GM15510 (cell line): ENCODE data around the gene PTPN3.

Experiments
- POLR2A ChIP-seq: IDR thresholded peaks from 3 replicates; pipeline ENCODE4 v1.6.1; 2011; ENCODE audit warnings: borderline replicate concordance; ENCODE audit not compliant: insufficient read length; ENCODE audit errors: extremely low read depth

Gene PTPN3

DNA sequence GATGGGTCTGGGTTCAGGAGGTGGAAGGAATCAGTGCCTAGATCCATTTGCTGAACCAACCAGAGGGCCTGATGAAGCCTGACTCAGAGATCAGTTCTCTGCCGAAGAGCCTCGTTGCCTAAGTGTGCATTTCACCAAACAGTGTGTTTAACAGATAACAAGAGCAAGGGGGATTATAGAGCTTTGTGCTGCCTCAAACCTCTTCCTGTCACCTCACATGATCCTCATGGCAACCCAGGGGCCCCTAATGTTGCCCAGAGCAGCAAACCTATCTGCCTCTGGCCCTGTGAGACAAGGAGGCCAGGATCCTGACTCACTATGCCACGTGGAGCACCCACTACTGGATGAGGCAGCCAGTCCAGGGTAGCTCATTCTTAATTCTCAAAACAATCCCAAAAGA, 110.9 kb downstream of the PTPN3 start:
- no peak for TF ChIP-seq POLR2A

DNA sequence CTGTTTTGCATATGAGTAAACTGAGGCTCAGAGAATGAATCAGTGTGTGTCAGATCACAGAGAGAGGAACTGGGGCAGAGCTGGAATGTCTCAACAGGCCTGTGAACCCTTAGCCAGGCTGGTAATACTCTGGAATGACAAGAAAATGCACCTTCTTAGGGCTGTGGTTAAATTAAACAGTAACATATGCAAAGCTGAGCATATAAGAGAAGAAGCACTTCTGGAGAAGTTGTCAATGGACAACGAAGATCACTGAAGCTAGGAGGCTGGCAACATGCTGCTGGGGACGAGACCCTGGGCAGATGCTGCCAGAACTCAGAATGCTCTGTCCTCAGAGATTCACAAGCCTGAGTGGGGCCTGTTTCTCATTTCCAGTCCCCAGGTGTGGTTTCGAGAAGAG, 112.6 kb downstream of the PTPN3 start:
- TF ChIP-seq POLR2A: no peak

DNA sequence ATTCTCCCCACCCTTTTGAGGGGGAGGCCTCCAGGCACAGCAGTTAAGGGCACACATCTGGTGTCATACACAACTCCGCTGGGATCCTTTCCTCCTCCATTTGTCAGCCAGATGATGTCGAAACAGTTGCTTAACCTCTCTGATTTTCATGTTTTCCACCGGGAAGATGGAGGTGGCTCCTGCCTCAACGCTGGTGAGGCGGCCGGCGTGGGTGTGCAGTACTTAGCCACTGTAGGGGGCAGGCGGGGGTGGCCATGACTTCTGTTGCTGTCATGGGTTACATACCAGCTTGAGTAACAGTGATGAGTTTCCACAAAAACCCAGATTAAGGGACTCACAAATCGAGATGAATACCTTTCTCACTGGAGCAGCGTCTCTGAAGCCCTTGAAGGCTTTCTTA, 114.2 kb downstream of the PTPN3 start:
- TF ChIP-seq POLR2A: no peak

DNA sequence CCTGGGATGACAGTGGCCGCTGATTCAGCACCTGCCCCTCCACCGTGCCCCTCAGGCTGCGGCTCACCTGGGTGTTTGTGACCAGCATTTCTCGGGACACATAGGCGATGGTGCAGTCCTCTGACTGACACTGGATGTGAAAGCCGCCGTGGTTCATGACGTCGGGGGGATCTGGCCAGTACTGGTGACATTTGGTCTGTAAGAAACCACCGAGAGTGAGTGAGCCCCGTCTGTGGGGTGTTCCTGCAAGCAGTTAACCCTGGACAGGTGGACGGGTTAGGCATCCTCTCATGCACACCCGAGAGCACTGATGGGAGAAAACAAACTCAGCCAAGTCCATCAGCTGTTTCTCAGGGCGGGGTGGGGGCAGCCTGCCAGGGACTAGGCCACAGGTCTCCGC, 114.8 kb downstream of the PTPN3 start:
- TF ChIP-seq POLR2A: no peak

DNA sequence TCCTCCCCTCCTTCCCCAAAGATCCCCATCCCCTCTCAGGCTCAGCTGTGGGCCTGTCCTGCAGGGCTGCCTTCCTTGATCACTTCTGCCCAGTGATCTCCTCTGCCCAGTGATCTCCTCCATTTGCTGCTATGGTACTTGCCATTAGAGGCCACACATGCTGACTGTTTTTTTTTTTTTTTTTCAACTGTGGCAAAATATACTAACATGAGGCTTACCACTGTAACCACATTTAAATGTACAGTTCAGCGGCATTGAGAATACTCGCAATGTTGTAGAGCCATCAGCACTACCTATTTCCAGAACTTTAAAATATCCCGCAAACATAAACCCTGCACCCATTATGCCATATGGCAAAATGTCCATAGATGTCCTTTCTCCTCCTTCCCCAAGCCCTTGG, 115.5 kb downstream of the PTPN3 start:
- TF ChIP-seq POLR2A: no peak

DNA sequence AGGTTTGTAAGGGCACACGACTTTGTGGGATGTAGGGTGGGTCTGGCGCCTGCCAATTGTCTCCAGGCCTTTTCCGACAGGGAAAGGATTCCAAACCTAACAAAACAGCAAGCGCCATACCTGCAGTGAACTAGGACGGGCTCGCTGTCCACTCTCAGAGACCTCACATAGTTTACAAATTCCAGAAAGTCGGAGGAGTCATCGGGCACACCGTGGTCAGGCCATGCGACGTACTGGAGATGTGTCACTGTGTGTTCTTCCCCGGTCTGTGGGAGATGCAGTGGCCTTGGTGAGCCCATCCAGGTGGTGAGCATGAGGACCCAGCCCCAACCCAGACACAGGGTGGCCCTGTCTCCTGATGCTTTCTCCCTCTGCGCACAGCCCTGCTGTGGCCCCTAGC, 115.9 kb downstream of the PTPN3 start:
- no peak for TF ChIP-seq POLR2A

DNA sequence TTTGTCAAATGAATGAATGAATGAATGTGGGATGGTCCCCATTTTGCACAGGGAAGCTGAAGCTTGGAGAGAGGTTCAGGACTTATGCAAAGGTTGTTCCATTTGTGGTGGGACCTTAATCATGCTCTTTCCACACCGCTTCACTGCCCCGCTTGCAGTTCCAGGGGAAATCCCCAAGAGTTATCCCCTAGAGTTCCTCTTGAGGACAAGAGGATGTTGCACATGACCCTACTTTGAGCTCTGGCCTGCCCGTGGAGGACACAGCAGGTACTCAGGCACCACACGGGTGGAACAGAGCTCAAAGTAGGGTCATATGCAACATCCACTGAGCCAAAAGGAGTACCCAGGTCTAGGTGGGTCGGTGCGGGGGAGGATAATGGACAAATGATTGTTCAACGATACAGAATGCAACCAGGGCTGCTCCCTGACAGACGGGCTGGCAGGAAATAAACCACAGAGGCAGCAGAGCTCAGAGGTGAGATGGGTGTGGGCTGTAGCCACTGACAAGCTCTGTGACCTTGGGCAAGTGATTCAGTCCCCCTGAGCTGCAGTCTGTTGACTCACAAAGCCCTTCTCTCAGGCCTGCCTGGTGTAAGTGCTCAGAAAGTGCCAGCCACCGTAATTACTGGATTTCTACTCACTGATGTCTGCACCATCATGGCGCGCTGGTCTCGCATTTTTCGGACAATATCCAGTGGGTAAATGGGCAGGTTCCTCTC, 116.9 kb downstream of the PTPN3 start:
- TF ChIP-seq POLR2A: no peak

DNA sequence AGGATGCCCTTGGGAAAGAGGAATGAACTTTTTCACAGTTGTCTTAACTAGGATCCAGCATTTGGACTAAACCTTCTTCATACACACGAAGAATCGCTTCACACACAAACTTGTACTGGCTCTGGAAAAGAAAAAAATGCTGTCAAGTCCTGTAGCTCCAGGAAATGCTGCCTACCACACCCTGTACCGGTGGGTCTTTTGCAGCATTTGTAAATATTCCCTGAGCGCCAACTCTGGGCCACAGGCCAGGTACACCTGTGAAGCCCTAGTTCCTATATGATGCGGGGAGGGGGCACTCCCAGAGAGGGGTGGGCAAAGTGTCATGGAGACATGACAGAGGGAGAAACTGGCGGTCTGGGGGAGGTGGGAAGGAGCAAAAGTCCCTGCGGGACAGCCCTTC, 118.6 kb downstream of the PTPN3 start:
- no peak for TF ChIP-seq POLR2A

DNA sequence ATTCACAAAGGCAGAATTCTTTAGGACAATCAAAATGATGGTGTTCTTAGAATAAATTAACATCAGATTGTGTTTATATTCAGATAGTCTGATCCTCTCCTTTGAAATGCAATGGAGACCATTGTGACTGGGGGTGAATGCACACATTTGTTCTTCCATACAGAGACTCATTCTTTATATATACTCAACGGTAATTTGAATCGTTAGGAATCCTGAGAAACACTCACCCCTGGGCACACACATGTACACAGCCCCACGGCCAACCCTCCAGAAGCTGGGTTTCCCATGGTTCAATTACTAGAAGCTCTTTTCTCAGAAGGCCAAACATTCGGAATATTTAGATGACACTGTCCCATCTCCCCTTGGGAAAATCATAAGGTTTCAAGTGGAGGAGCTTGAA, 119.8 kb downstream of the PTPN3 start:
- no peak for TF ChIP-seq POLR2A

DNA sequence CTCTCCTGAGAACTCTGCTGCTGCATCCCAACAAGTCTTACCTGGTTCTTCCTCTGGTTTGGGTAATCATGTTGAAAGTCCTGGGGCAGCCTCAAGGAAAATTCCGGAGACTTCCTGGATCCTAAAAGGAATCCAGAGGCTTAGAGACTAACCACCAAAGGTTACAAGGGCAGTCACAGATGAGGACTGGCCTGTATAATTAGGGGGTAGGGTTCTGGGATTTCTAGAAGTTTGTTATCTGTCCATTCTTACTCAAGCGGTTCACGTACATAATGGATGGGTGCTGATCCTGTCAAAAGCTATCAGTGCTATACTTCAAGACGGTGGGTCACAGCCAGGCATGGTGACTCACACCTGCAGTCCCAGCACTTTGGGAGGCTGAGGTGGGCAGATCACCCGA, 125.9 kb downstream of the PTPN3 start:
- TF ChIP-seq POLR2A: no peak

DNA sequence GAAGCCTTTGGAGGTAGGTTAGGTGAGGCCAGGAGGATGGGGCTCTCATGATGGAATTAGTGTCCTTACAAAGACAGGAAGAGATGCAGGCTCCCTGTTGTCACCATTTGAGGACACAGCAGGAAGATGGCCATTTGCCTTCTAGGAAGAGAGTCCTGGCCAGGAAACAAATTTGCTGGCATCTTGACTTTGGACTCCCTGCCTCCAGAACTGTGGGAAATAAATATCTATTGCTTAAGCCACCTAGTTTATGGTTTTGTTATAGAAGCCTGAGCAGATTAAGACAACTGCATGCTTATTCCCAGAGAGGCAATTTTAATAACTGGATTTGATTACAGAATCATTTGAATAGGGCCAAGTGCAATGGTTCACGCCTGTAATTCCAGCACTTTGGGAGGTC, 126.7 kb downstream of the PTPN3 start:
- no peak for TF ChIP-seq POLR2A

DNA sequence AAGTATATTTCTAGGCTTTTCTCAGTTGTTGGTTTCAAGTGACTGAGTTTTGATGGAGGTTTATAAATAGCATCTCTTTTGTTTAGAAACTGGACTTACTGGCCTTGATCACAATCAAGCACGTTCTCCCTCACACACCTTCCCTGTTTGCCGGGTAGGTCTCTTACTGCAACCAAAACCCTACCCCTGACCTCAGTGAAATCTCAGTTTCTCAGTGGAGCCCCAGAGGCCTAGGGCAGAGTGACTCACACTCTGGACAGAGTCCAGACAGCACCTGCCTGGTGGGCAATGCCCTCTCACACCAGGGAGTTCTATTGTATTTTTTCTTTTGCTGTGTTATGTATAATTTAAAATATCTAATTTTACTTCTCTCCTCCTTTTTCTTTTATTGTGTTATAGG, 128.8 kb downstream of the PTPN3 start:
- TF ChIP-seq POLR2A: no peak

DNA sequence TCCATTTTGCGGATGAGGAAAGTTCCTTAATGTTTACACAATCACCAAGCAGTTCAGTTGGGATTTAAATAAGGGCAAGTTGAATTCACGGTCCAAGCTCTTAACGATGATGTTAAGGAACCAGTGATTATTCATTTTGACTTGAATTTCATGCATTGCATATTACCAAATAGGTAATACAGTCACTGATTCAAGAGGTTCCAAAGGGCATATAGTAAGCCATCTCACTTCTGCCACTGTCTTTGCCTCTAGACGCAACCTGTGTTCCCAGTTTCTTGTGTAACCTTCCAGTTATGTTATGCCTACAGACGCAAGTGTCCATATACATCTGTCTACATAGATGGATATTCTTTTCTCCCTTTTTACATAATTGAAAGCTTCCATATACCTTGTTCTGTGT, 137.3 kb downstream of the PTPN3 start:
- no peak for TF ChIP-seq POLR2A

DNA sequence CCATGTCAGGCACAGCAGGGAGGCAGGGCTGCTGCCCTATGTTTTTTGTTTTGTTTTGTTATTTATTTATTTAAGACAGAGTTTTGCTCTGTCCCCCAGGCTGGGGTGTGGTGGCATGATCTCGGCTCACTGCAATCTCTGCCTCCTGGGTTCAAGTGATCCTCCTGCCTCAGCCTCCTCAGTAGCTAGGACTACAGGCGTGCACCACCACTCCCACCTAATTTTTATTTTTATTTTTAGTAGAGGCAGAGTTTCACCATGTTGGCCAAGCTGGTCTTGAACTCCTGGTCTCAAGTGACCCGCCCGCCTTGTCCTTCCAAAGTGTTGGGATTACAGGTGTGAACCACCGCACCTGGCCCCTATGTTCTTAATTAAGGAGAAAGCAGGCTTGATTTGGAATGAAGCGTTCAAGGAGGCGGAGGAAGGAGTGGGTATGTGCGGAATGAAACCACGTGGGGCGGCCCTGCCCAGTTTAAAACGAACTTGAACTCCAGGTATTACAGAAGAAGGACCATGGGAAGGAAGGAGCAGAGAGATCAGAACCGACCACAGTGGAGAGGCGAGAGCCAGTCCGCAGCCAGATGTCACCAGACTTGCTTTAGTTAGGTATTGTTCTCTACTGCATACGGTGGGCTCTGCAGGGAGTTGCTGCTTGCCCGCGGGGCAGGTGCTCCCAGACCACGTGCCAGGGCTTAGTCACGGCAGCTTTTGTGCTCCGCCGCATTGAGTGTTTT, 142.4 kb downstream of the PTPN3 start:
- TF ChIP-seq POLR2A: no peak

DNA sequence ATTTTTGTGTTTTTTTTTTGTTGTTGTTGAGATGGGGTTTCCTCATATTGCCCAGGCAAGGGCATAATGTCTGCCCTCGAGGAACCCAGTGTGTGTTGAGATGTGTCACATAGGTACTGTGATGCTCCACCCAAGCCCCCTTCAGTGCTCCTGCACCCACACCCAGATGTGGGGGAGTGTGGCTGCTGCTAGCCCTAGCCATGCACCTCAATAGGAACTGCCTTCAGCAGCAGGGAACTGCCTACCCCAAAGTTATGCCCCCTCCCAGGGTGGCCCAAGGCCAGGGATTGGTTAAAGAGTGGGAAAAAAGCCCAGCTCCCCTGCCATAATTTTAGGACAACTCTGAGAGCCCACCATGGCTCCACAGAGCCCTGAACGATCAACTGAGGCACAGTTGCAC, 143.9 kb downstream of the PTPN3 start:
- no peak for TF ChIP-seq POLR2A

DNA sequence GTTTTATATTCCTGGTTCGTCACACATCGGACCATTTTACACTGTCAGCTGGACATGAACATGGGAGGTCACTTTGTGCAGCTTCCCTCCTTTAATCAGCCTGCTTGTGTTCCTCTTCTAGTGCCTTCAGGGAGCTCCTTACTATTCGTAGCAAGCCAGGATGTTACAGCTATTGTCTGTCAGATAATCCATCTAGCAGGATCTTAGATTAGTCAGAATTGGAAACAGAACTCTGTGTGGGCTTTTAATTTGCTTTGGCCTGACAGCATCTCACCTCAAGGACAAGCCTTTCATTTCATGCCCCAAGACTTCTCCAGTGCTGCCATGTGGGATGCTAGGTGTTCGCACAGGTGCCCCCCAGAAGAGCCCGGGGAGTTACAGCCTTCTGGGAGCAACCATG, 147.1 kb downstream of the PTPN3 start:
- no peak for TF ChIP-seq POLR2A
